GM18499 (cell line): ENCODE results near the gene ERC2.

Source experiments
- ATAC-seq: cut with Tn5 transposase; IDR thresholded peaks from one replicate; pipeline ENCODE4 v1.9.1; 2021; ENCODE audit warnings: moderate number of reproducible peaks; ENCODE audit not compliant: insufficient read depth, unreplicated experiment

ERC2 gene

GRCh38 chr3:55597641-55598040, 870.6 kb downstream of the ERC2 start:
- ATAC-seq = no peak

- no peak for ATAC-seq
Observed at GRCh38 chr3:55596212-55596611, 872.1 kb downstream of the ERC2 start.

GRCh38 chr3:55595420-55595819, 872.8 kb downstream of the ERC2 start:
- no peak for ATAC-seq

- ATAC-seq = no peak
Observed at GRCh38 chr3:55592572-55592971, 875.7 kb downstream of the ERC2 start.

- ATAC-seq = no peak
Observed at GRCh38 chr3:55591888-55592287, 876.4 kb downstream of the ERC2 start.

- no peak for ATAC-seq
Observed at GRCh38 chr3:55588146-55588765, 880.0 kb downstream of the ERC2 start.

- ATAC-seq = no peak
Observed at GRCh38 chr3:55585856-55586255, 882.4 kb downstream of the ERC2 start.

GRCh38 chr3:55584716-55585368, 883.4 kb downstream of the ERC2 start:
- no peak for ATAC-seq

- no peak for ATAC-seq
Observed at GRCh38 chr3:55584030-55584429, 884.2 kb downstream of the ERC2 start.

GRCh38 chr3:55583475-55583874, 884.8 kb downstream of the ERC2 start:
- ATAC-seq = no peak

- no peak for ATAC-seq
Observed at GRCh38 chr3:55579496-55579895, 888.8 kb downstream of the ERC2 start.

GRCh38 chr3:55576621-55577388, 891.5 kb downstream of the ERC2 start:
- ATAC-seq = no peak

GRCh38 chr3:55574671-55575070, 893.6 kb downstream of the ERC2 start:
- ATAC-seq = no peak

GRCh38 chr3:55572816-55573215, 895.5 kb downstream of the ERC2 start:
- no peak for ATAC-seq

- ATAC-seq = no peak
Observed at GRCh38 chr3:55571913-55572312, 896.4 kb downstream of the ERC2 start.

GRCh38 chr3:55571216-55571813, 897.0 kb downstream of the ERC2 start:
- ATAC-seq = no peak

GRCh38 chr3:55570271-55570711, 898.0 kb downstream of the ERC2 start:
- no peak for ATAC-seq

GRCh38 chr3:55569033-55569599, 899.2 kb downstream of the ERC2 start:
- no peak for ATAC-seq

- no peak for ATAC-seq
Observed at GRCh38 chr3:55567615-55568014, 900.7 kb downstream of the ERC2 start.

- no peak for ATAC-seq
Observed at GRCh38 chr3:55567121-55567520, 901.1 kb downstream of the ERC2 start.

GRCh38 chr3:55565521-55565920, 902.7 kb downstream of the ERC2 start:
- no peak for ATAC-seq
